Mesenchymal stem cell (in vitro differentiated cells and primary cell): Measurements from ENCODE around the gene VPS51.
A peak's percentile ranks its signal among the peaks of the same experiment; 100 is the strongest.

Experiments
- DNase-seq: peaks from one replicate; pipeline ENCODE4 v3.0.0-alpha.2; 2013
- H2AFZ ChIP-seq: one replicate; pipeline ENCODE4 v1.6.1; 2013; ENCODE audit warnings: low read depth, mild to moderate bottlenecking, control low read depth, inconsistent platforms, low read length, moderate library complexity
- H2AK5ac ChIP-seq: 2 replicates; pipeline ENCODE4 v1.6.1; 2013; ENCODE audit warnings: low read length, moderate library complexity, mild to moderate bottlenecking, inconsistent platforms; ENCODE audit not compliant: severe bottlenecking
- H2BK120ac ChIP-seq: one replicate; pipeline ENCODE4 v1.6.1; 2013; ENCODE audit warnings: low read depth, mild to moderate bottlenecking, inconsistent platforms, low read length, moderate library complexity
- H2BK12ac ChIP-seq, 2 experiments: one replicate each; pipeline ENCODE4 v1.6.1; 2013; ENCODE audit warnings: inconsistent platforms in 2 of 2, low read length in 2 of 2, mild to moderate bottlenecking in 2 of 2, moderate library complexity in 2 of 2, control low read depth in 1 of 2
- H2BK15ac ChIP-seq: one replicate; pipeline ENCODE4 v1.6.1; 2013; ENCODE audit warnings: mild to moderate bottlenecking, low read depth, inconsistent platforms; ENCODE audit not compliant: poor library complexity, severe bottlenecking
- H2BK5ac ChIP-seq: 2 replicates; pipeline ENCODE4 v1.6.1; 2013; ENCODE audit warnings: low read depth, mild to moderate bottlenecking, low read length, control low read depth, inconsistent platforms; ENCODE audit not compliant: poor library complexity, severe bottlenecking
- H3K14ac ChIP-seq, 2 experiments: one replicate each; pipeline ENCODE4 v1.6.1; 2013; ENCODE audit warnings: inconsistent platforms in 2 of 2, low read length in 2 of 2, control low read depth in 1 of 2, mild to moderate bottlenecking in 1 of 2, moderate library complexity in 1 of 2
- H3K18ac ChIP-seq, 2 experiments: one replicate each; pipeline ENCODE4 v1.6.1; 2013; ENCODE audit warnings: inconsistent platforms in 2 of 2, low read length in 2 of 2, control low read depth in 1 of 2, low read depth in 1 of 2, mild to moderate bottlenecking in 1 of 2
- H3K23ac ChIP-seq, 2 experiments: one replicate each; pipeline ENCODE4 v1.6.1; 2013; ENCODE audit warnings: inconsistent platforms in 2 of 2, low read length in 2 of 2, mild to moderate bottlenecking in 2 of 2, moderate library complexity in 2 of 2, control low read depth in 1 of 2
- H3K27ac ChIP-seq: 2 replicates; pipeline ENCODE4 v1.5.1; 2013; ENCODE audit warnings: mild to moderate bottlenecking, moderate library complexity, low read length, control low read depth, inconsistent platforms; ENCODE audit not compliant: poor library complexity, severe bottlenecking
- H3K27me3 ChIP-seq, 2 experiments: 2 replicates each; pipeline versions ENCODE4 v1.6.1 to v1.7.0; 2013; ENCODE audit warnings: low read length in 2 of 2, mild to moderate bottlenecking in 2 of 2, moderate library complexity in 2 of 2, control low read depth in 1 of 2, inconsistent platforms in 1 of 2; ENCODE audit not compliant: control insufficient read depth in 1 of 2, insufficient read depth in 1 of 2
- H3K36me3 ChIP-seq, 2 experiments: 2 replicates each; pipeline versions ENCODE4 v1.6.1 to v1.7.0; 2013; ENCODE audit warnings: low read length in 2 of 2, control low read depth in 1 of 2, inconsistent platforms in 1 of 2, low read depth in 1 of 2, mild to moderate bottlenecking in 1 of 2; ENCODE audit not compliant: insufficient read depth in 2 of 2, control insufficient read depth in 1 of 2
- H3K4ac ChIP-seq, 2 experiments: one replicate each; pipeline ENCODE4 v1.6.1; 2013; ENCODE audit warnings: inconsistent platforms in 2 of 2, low read length in 2 of 2, mild to moderate bottlenecking in 2 of 2, moderate library complexity in 2 of 2, control low read depth in 1 of 2, low read depth in 1 of 2
- H3K4me1 ChIP-seq: 2 replicates; pipeline ENCODE4 v1.6.1; 2013; ENCODE audit warnings: low read depth, low read length, control low read depth; ENCODE audit not compliant: control insufficient read depth, insufficient read depth
- H3K4me2 ChIP-seq: 2 replicates; pipeline ENCODE4 v1.6.1; 2013; ENCODE audit warnings: low read length, mild to moderate bottlenecking, inconsistent platforms; ENCODE audit not compliant: poor library complexity, severe bottlenecking
- H3K4me3 ChIP-seq, 2 experiments: 2 replicates each; pipeline versions ENCODE4 v1.5.1 to v1.7.0; 2013; ENCODE audit warnings: low read length in 2 of 2, mild to moderate bottlenecking in 2 of 2, control low read depth in 1 of 2, low read depth in 1 of 2; ENCODE audit not compliant: insufficient read depth in 1 of 2
- H3K79me1 ChIP-seq: replicated peaks from 2 replicates; pipeline ENCODE4 v1.6.1; 2013; ENCODE audit warnings: mild to moderate bottlenecking, control low read depth, low read length, inconsistent platforms; ENCODE audit not compliant: poor library complexity, severe bottlenecking
- H3K9ac ChIP-seq: 2 replicates; pipeline ENCODE4 v1.7.0; 2013; ENCODE audit warnings: mild to moderate bottlenecking, low read length, moderate library complexity
- H3K9me3 ChIP-seq: 2 replicates; pipeline ENCODE4 v1.7.0; 2013; ENCODE audit warnings: mild to moderate bottlenecking, low read length; ENCODE audit not compliant: control insufficient read depth
- H4K8ac ChIP-seq: one replicate; pipeline ENCODE4 v1.6.1; 2013; ENCODE audit warnings: inconsistent platforms, mild to moderate bottlenecking, low read length, moderate library complexity
- H4K91ac ChIP-seq: one replicate; pipeline ENCODE4 v1.6.1; 2013; ENCODE audit warnings: mild to moderate bottlenecking, low read length, inconsistent platforms
- WGBS: methylation state at CpG from one replicate; pipeline ENCODE4 v1.1.7; 2013; ENCODE audit warnings: mixed read lengths; 5-methylcytosine and 5-hydroxymethylcytosine counted together

Gene VPS51

DNA sequence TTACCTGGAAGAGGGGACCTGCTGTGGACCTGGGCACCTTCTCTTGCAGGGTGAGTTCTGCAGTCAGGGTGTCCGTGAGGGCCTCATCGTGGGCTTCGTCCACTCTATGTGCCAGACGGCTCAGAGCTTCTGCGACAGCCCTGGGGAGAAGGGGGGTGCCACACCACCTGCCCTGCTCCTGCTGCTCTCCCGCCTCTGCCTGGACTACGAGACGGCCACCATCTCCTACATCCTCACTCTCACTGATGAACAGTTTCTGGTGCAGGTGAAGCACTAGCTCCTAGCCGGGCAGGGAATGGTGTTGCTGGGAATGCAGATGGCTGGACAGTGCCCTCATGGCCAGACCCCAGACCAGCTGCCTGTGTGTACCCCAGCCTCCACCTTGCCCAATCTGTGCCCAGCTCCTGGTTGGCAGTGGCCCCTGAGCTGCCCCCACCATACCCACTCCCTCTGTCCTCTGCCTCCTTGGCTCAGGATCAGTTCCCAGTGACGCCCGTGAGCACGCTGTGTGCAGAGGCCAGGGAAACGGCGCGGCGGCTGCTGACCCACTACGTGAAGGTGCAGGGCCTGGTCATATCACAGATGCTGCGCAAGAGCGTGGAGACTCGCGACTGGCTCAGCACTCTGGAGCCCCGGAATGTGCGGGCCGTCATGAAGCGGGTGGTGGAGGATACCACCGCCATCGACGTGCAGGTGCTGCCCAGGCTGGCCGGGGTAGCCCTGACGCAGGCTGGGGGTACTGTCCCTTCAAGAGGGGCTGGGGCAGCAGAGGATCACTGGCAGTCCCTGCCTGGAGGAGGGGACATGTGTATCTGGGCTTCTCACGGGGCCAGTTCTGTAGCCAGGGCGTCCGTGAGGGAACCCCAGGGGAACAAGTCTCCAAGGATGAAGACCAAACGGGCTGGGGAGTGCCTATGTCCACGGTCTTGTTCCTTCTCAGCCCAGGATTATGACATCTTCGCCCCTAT lies 13.5 kb downstream of the VPS51 start:
- Histone ChIP-seq H2BK120ac (no peak overlapping the region), H3K27ac (no peak overlapping the region), H3K4me2 (no peak overlapping the region), H3K18ac (no peak overlapping the region), H2AFZ (no peak overlapping the region), H3K79me1 (peaks cover 38% of the 10 kb centered on the region), H3K4ac (no peak overlapping the region), H2BK12ac (no peak overlapping the region), H2AK5ac (no peak overlapping the region), H3K9ac (no peak overlapping the region), H3K14ac (no peak overlapping the region), H4K91ac (no peak overlapping the region), H3K27me3 (no peaks in the 10 kb centered on the region), H3K23ac (no peak overlapping the region), H3K4me3 (no peak overlapping the region), H2BK5ac (no peak overlapping the region), H4K8ac (no peak overlapping the region), H3K36me3 (peaks cover 21 to 48% of the 10 kb centered on the region in 2 experiments), H3K4me1 (peaks cover 27% of the 10 kb centered on the region), H3K9me3 (no peaks in the 10 kb centered on the region), H2BK15ac (no peak overlapping the region)
- no peak for DNase-seq
- 91% methylated on average over 36 of the region's 36 CpGs for WGBS

DNA sequence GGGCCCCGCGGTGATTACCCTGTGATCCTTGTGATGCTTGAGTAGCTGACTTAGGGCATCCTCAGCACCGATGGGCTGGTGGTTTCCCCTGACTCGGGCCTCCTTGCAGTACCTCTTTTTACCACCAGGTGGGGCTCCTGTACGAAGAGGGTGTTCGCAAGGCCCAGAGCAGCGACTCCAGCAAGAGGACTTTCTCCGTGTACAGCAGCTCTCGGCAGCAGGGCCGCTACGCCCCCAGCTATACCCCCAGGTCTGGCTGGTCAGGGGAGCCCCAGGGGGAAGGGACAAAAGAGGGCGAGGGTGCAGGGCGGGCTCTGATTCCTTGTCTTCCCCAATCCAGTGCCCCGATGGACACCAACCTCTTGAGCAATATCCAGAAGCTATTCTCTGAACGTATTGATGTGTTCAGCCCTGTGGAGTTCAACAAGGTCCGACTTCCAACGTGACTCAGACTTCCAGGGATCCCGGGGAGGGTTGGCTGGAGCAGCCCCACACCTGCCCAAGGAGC lies 14.4 kb downstream of the VPS51 start:
- Histone ChIP-seq H3K36me3 (peaks cover 23 to 55% of the 10 kb centered on the region in 2 experiments), H2BK15ac (no peak overlapping the region), H4K8ac (no peak overlapping the region), H3K23ac (no peak overlapping the region), H3K4me3 (peak overlapping the region in 1 of 2 experiments; percentile 26), H3K4me1 (peaks cover 33% of the 10 kb centered on the region), H3K27me3 (no peaks in the 10 kb centered on the region), H2BK12ac (peak overlapping the region in 1 of 2 experiments; percentile 47), H3K4me2 (no peak overlapping the region), H3K9ac (peak overlapping the region; percentile 58), H2BK120ac (no peak overlapping the region), H3K4ac (peak overlapping the region in 1 of 2 experiments; percentile 32), H2BK5ac (no peak overlapping the region), H2AK5ac (no peak overlapping the region), H3K14ac (no peak overlapping the region), H4K91ac (peak overlapping the region; percentile 56), H3K9me3 (no peaks in the 10 kb centered on the region), H3K18ac (peak overlapping the region; percentile 9 to 48), H3K79me1 (peaks cover 43% of the 10 kb centered on the region), H3K27ac (peak overlapping the region; percentile 35), H2AFZ (no peak overlapping the region)
- peak; percentile 85 for DNase-seq
- WGBS = 16% methylated on average over 18 of the region's 18 CpGs

DNA sequence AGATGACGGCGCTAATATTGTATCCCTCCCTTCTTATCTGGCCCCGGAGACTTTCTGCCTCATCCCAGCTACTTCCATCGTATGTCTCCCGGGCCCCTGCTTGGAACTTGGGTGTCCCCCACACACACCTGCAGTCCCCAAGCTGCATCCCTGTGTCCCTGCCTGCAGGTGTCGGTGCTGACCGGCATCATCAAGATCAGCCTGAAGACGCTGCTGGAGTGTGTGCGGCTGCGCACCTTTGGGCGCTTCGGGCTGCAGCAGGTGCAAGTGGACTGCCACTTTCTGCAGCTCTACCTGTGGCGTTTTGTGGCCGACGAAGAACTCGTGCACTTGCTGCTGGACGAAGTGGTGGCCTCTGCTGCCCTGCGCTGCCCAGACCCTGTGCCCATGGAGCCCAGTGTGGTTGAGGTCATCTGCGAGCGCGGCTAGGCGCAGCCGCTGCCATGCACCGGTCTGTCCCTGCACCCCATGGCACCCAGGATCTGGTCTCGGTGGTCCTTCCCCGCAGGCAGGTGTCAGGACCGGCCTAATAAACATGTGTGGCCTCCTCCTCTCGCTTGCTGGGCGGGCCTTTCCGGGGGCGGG lies 15.2 kb downstream of the VPS51 start:
- Histone ChIP-seq H3K27me3 (no peaks in the 10 kb centered on the region), H3K4me1 (peaks cover 42% of the 10 kb centered on the region), H3K4me3 (no peak overlapping the region), H3K4me2 (no peak overlapping the region), H4K91ac (peak overlapping the region; percentile 29), H2AK5ac (no peak overlapping the region), H3K9me3 (no peaks in the 10 kb centered on the region), H3K27ac (no peak overlapping the region), H3K9ac (no peak overlapping the region), H3K14ac (no peak overlapping the region), H3K79me1 (peaks cover 44% of the 10 kb centered on the region), H3K23ac (no peak overlapping the region), H2BK15ac (no peak overlapping the region), H2BK120ac (no peak overlapping the region), H2BK5ac (no peak overlapping the region), H2AFZ (no peak overlapping the region), H2BK12ac (peak overlapping the region in 1 of 2 experiments; percentile 33), H3K18ac (no peak overlapping the region), H3K36me3 (peaks cover 29 to 59% of the 10 kb centered on the region in 2 experiments), H4K8ac (no peak overlapping the region), H3K4ac (no peak overlapping the region)
- WGBS = 71% methylated on average over 31 of the region's 31 CpGs
- DNase-seq = no peak
